Keratinocyte (primary cell): ENCODE data around the gene ELP4.

Experiments used
- CTCF ChIP-seq, 3 experiments: IDR thresholded peaks in 1 of 3; conservative IDR thresholded peaks in 1 of 3; optimal IDR thresholded peaks in 1 of 3; 2 replicates in 2 of 3; 3 replicates in 1 of 3; pipeline versions ENCODE3 to v1.5.1; 2011; ENCODE audit warnings: low read length in 3 of 3, mild to moderate bottlenecking in 3 of 3, moderate library complexity in 2 of 3, control low read depth in 1 of 3, inconsistent platforms in 1 of 3; ENCODE audit not compliant: insufficient read depth in 2 of 3; ENCODE audit errors: extremely low read depth in 1 of 3
- EZH2 ChIP-seq: IDR thresholded peaks from one replicate; pipeline ENCODE4 v1.6.1; 2012; ENCODE audit warnings: inconsistent platforms, mild to moderate bottlenecking, low read length, moderate library complexity

GRCh38 chr11:31535479-31535878 lies 25.9 kb downstream of the ELP4 start:
- TF ChIP-seq EZH2: no peak
- no peak for TF ChIP-seq CTCF (optimal IDR thresholded peaks at IDR 0.05 in 1 of 3, IDR thresholded peaks at IDR 0.05 in 1 of 3, conservative IDR thresholded peaks at IDR 0.05 in 1 of 3; ENCODE audit: extremely low read depth in 1 of 3, insufficient read depth in 2 of 3, low read length in 3 of 3)
